A549 (cell line): Measurements from ENCODE around the gene ARL13B. TPM values are rescaled to one million over a fixed set of nuclear protein-coding genes. Genes with fewer than 3 reads are reported as not detected.

Experiments used
- ATAC-seq, 2 experiments: fragments of 200-7000 bp in 1 of 2; fragments of >200 bp in 1 of 2; cut with Nextera tagmentation in 1 of 2; cut with Tn5 transposase in 1 of 2; 3 replicates each; pipeline versions ENCODE4 v1.8.0 to v1.9.1; 2018 to 2020; ENCODE audit warnings: mild to moderate bottlenecking in 1 of 2, moderate library complexity in 1 of 2
- CTCF ChIA-PET: fragments of 300-600 bp; sonication (Branson Sonifier 250); formaldehyde crosslinking; extraction: SDS; loops from one replicate; lab custom pipeline; 2021; ENCODE audit warnings: antibody characterized with exemption, inconsistent platforms; lab: Yijun Ruan, JAX
- POLR2A ChIA-PET: fragments of 350-600 bp; formaldehyde crosslinking; extraction: SDS; loops from one replicate; lab custom pipeline; 2021; ENCODE audit warnings: antibody characterized with exemption, inconsistent platforms; lab: Yijun Ruan, JAX
- DNase-seq, 2 experiments: peaks; one replicate each; pipeline versions ENCODE4 v3.0.0 to v3.0.0-alpha.2; 2011 to 2016; ENCODE audit warnings: low read depth in 1 of 2, low spot score in 1 of 2
- FAIRE-seq: peaks from 2 replicates; lab custom pipeline; 2011; peaks lifted over from hg19 to GRCh38; lab: Jason Lieb, UNC
- H3K27ac ChIP-seq, 2 experiments: fragments of >200 bp; sonication (Bioruptor Twin); formaldehyde crosslinking; 3 replicates each; pipeline ENCODE4 v1.5.1; 2016 to 2017
- H3K4me1 ChIP-seq: fragments of >200 bp; sonication (Bioruptor Twin); formaldehyde crosslinking; 3 replicates; pipeline ENCODE4 v1.6.1; 2016
- H3K4me2 ChIP-seq: fragments of >200 bp; sonication (Bioruptor Twin); formaldehyde crosslinking; 3 replicates; pipeline ENCODE4 v1.6.1; 2016
- H3K4me3 ChIP-seq: fragments of >200 bp; sonication (Bioruptor Twin); formaldehyde crosslinking; 3 replicates; pipeline ENCODE4 v1.5.1; 2016
- H3K9me3 ChIP-seq: fragments of >200 bp; sonication (Bioruptor Twin); formaldehyde crosslinking; 3 replicates; pipeline ENCODE4 v1.6.1; 2016
- BHLHE40 ChIP-seq: IDR thresholded peaks from 2 replicates; pipeline ENCODE4 v1.6.1; 2012; ENCODE audit warnings: low read depth, low read length, inconsistent platforms
- CEBPB ChIP-seq, 2 experiments: fragments of >200 bp in 1 of 2; sonication (Bioruptor Twin) in 1 of 2; formaldehyde crosslinking in 1 of 2; IDR thresholded peaks; 2 replicates each; pipeline ENCODE4 v1.6.1; 2012 to 2016
- CHD2 ChIP-seq: fragments of 150-350 bp; IDR thresholded peaks from 2 replicates; pipeline ENCODE4 v1.6.1; 2014; ENCODE audit warnings: low read length; ENCODE audit not compliant: partially characterized antibody
- CHD4 ChIP-seq: fragments of 200-600 bp; sonication (generic); IDR thresholded peaks from 2 replicates; pipeline ENCODE4 v1.6.1; 2016; ENCODE audit warnings: antibody characterized with exemption, mild to moderate bottlenecking, borderline replicate concordance
- EP300 ChIP-seq, 2 experiments: fragments of >200 bp; sonication (Bioruptor Twin); formaldehyde crosslinking; IDR thresholded peaks; 2 replicates in 1 of 2; 3 replicates in 1 of 2; pipeline ENCODE4 v1.6.1; 2016 to 2017
- ESRRA ChIP-seq: fragments of 150-350 bp; IDR thresholded peaks from 2 replicates; pipeline ENCODE4 v1.6.1; 2014; ENCODE audit warnings: mild to moderate bottlenecking, low read length, borderline replicate concordance
- FOXS1 ChIP-seq: fragments of 250-450 bp; sonication (Bioruptor Pico); IDR thresholded peaks from 2 replicates; pipeline ENCODE4 v1.5.0; 2020; ENCODE audit warnings: mild to moderate bottlenecking, moderate library complexity
- GATA3 ChIP-seq: IDR thresholded peaks from 2 replicates; pipeline ENCODE4 v1.6.1; 2012; ENCODE audit warnings: borderline replicate concordance
- JUN ChIP-seq, 2 experiments: fragments of >200 bp; sonication (Bioruptor Twin); formaldehyde crosslinking; IDR thresholded peaks; 2 replicates in 1 of 2; 3 replicates in 1 of 2; pipeline ENCODE4 v1.6.1; 2016 to 2017
- JUNB ChIP-seq: fragments of >200 bp; sonication (Bioruptor Twin); formaldehyde crosslinking; IDR thresholded peaks from 2 replicates; pipeline ENCODE4 v1.6.1; 2016
- KDM5A ChIP-seq: fragments of 200-600 bp; sonication (generic); IDR thresholded peaks from 2 replicates; pipeline ENCODE4 v1.6.1; 2016; ENCODE audit warnings: antibody characterized with exemption, mild to moderate bottlenecking
- MAX ChIP-seq: IDR thresholded peaks from 2 replicates; pipeline ENCODE4 v1.6.1; 2012
- MYC ChIP-seq: IDR thresholded peaks from 2 replicates; pipeline ENCODE4 v1.6.1; 2012; ENCODE audit warnings: mild to moderate bottlenecking, inconsistent platforms, low read length, improper control_type of control experiment, borderline replicate concordance
- NFE2L2 ChIP-seq: fragments of 150-350 bp; conservative IDR thresholded peaks from 2 replicates; pipeline ENCODE4 v1.6.1; 2014; ENCODE audit warnings: low read length
- POLR2AphosphoS2 ChIP-seq: conservative IDR thresholded peaks from 2 replicates; pipeline ENCODE4 v1.6.1; 2012; ENCODE audit warnings: low read length, improper control_type of control experiment, inconsistent platforms
- RCOR1 ChIP-seq: fragments of 150-350 bp; IDR thresholded peaks from 2 replicates; pipeline ENCODE4 v1.6.1; 2014; ENCODE audit warnings: antibody characterized with exemption, low read length, low read depth
- ZC3H11A ChIP-seq: fragments of 450-650 bp; IDR thresholded peaks from 2 replicates; pipeline ENCODE4 v1.6.1; 2014; ENCODE audit warnings: antibody characterized with exemption, mild to moderate bottlenecking
- ZFP36 ChIP-seq: fragments of 450-650 bp; IDR thresholded peaks from 2 replicates; pipeline ENCODE4 v1.6.1; 2014; ENCODE audit warnings: borderline replicate concordance; ENCODE audit not compliant: partially characterized antibody
- ZNF302 ChIP-seq: fragments of 250-450 bp; sonication (Bioruptor Pico); IDR thresholded peaks from 2 replicates; pipeline ENCODE4 v1.9.0; 2021; ENCODE audit warnings: inconsistent platforms, mild to moderate bottlenecking, moderate library complexity
- WGBS: methylation state at CpG from one replicate; pipeline ENCODE4 v1.1.6; 2017; ENCODE audit errors: missing lambda C conversion rate; 5-methylcytosine and 5-hydroxymethylcytosine counted together
- polyA plus RNA-seq, 4 experiments: library from polyadenylated mRNA; depleted of rRNA in 3 of 4; stranded (reverse); fragments of >200 nt; fragmentation: RNase III in 1 of 4; extraction: RNeasy Plus Mini Kit Qiagen cat#74134 plus additional on column Dnase treatment in 1 of 4; gene quantifications; 2 replicates in 3 of 4; 3 replicates in 1 of 4; pipeline ENCODE4 v1.2.3, GENCODE V29; 2011 to 2017
- TF ChIP-seq, protein P1 (sequence below): fragments of 150-350 bp; IDR thresholded peaks from 2 replicates; pipeline ENCODE4 v1.6.1; 2014; ENCODE audit warnings: low read depth, mild to moderate bottlenecking, low read length
- TF ChIP-seq, protein P2 (sequence below): fragments of >200 bp; sonication (Bioruptor Twin); formaldehyde crosslinking; IDR thresholded peaks from 3 replicates; pipeline ENCODE4 v1.5.1; 2016

The ARL13B gene
- polyA plus RNA-seq, 2 of the 4 experiments (the other 2 are of a cell fraction), result 13.3 to 28.6 TPM

- 81% methylated on average over 5 of the region's 5 CpGs for whole genome bisulfite sequencing
- H3K27ac ChIP-seq, result no peak overlapping the region
- DNase-seq (no peak), ATAC-seq (no peak), FAIRE-seq (no peak)
- no peak overlapping the region for H3K4me2 ChIP-seq
- POLR2A ChIA-PET, result no interaction called here
- H3K9me3 ChIP-seq, result no peaks in the 10 kb centered on the region
- CTCF ChIA-PET, result interaction anchor here (2.2 kb wide), 1 partner anchor 12 kb away, joined by 7 read pairs; no protein-coding TSS in a partner anchor
- TF ChIP-seq ESRRA, result no peak
- TF ChIP-seq KDM5A, result no peak
- TF ChIP-seq EP300 (IDR thresholded peaks at IDR 0.05), result no peak
- TF ChIP-seq ZC3H11A, result no peak
- no peak for TF ChIP-seq ZFP36
- TF ChIP-seq MYC, result no peak
- TF ChIP-seq RCOR1, result no peak
- TF ChIP-seq GATA3, result no peak
- TF ChIP-seq POLR2AphosphoS2, result no peak
- TF ChIP-seq NFE2L2, result no peak
- TF ChIP-seq, all 56 proteins: peak for 0
- no peak overlapping the region for H3K4me3 ChIP-seq
- H3K4me1 ChIP-seq, result no peaks in the 10 kb centered on the region
These were observed 101.9 kb downstream of the ARL13B start for GRCh38 chr3:94081884-94082283.

- peak; percentile 13 for FAIRE-seq
- Histone ChIP-seq H3K4me1 (no peaks in the 10 kb centered on the region), H3K27ac (no peak overlapping the region), H3K4me2 (no peak overlapping the region), H3K9me3 (no peaks in the 10 kb centered on the region), H3K4me3 (no peak overlapping the region)
- CTCF ChIA-PET, result interaction anchor here (2.2 kb wide), 1 partner anchor 13 kb away, joined by 7 read pairs; no protein-coding TSS in a partner anchor
- TF ChIP-seq KDM5A (no peak), CEBPB (IDR thresholded peaks at IDR 0.05) (no peak), JUN (IDR thresholded peaks at IDR 0.05) (no peak), CHD4 (no peak), CHD2 (no peak), BHLHE40 (no peak), MAX (no peak), FOXS1 (CRISPR knock-in tag) (no peak), ZNF302 (CRISPR knock-in tag) (no peak)
- TF ChIP-seq, protein P1, sequence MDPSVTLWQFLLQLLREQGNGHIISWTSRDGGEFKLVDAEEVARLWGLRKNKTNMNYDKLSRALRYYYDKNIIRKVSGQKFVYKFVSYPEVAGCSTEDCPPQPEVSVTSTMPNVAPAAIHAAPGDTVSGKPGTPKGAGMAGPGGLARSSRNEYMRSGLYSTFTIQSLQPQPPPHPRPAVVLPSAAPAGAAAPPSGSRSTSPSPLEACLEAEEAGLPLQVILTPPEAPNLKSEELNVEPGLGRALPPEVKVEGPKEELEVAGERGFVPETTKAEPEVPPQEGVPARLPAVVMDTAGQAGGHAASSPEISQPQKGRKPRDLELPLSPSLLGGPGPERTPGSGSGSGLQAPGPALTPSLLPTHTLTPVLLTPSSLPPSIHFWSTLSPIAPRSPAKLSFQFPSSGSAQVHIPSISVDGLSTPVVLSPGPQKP, result no peak
- TF ChIP-seq, protein P2, sequence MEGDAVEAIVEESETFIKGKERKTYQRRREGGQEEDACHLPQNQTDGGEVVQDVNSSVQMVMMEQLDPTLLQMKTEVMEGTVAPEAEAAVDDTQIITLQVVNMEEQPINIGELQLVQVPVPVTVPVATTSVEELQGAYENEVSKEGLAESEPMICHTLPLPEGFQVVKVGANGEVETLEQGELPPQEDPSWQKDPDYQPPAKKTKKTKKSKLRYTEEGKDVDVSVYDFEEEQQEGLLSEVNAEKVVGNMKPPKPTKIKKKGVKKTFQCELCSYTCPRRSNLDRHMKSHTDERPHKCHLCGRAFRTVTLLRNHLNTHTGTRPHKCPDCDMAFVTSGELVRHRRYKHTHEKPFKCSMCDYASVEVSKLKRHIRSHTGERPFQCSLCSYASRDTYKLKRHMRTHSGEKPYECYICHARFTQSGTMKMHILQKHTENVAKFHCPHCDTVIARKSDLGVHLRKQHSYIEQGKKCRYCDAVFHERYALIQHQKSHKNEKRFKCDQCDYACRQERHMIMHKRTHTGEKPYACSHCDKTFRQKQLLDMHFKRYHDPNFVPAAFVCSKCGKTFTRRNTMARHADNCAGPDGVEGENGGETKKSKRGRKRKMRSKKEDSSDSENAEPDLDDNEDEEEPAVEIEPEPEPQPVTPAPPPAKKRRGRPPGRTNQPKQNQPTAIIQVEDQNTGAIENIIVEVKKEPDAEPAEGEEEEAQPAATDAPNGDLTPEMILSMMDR, result no peak
- DNase-seq, result no peak
- ATAC-seq, result no peak
- WGBS, result 94% methylated on average over 8 of the region's 8 CpGs
- POLR2A ChIA-PET, result interaction anchor here (0.5 kb wide), 1 partner anchor 56 kb away, joined by 3 read pairs; no protein-coding TSS in a partner anchor
These were observed 102.5 kb downstream of the ARL13B start for GRCh38 chr3:94082391-94082937.

DNA sequence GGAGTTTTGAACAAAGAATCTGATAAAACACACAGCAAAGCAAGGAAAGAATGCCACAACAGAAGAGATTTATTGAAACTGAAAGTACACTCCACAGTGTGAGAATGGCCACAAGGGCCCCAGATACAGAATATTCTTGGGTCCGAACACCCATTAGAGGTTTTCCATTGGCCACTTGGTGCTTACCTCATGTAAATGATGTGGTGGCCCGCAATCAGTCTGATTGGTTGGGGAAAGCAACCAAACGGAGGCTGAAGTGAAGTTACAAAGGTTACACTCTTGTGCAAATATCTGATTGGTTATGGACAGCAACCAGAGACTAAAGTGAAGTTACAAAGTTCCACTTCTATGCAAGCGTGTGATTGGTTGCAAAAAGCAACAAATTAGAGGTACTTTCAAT lies 103.3 kb downstream of the ARL13B start:
- Histone ChIP-seq H3K4me2 (no peak overlapping the region), H3K4me3 (no peak overlapping the region), H3K9me3 (no peaks in the 10 kb centered on the region), H3K27ac (no peak overlapping the region), H3K4me1 (no peaks in the 10 kb centered on the region)
- 82% methylated on average over 4 of the region's 4 CpGs for WGBS
- no peak for DNase-seq
- FAIRE-seq, result no peak
- TF ChIP-seq RCOR1, result no peak
- TF ChIP-seq JUNB, result no peak
- no peak for TF ChIP-seq CEBPB (IDR thresholded peaks at IDR 0.05)
- no peak for ATAC-seq
- ChIA-PET POLR2A (no interaction called here), CTCF (interaction anchor here (2.2 kb wide), 1 partner anchor 14 kb away, joined by 7 read pairs; no protein-coding TSS in a partner anchor)
